HL-60 (cell line): ENCODE data around the gene NPDC1.
"Not testable (repeated sequence)": the region's sequence is repeated elsewhere in the genome, so short reads cannot be mapped to it uniquely, and the experiment has no call there.

Experiments
- DNase-seq, 2 experiments: peaks; one replicate each; pipeline ENCODE4 v3.0.0-alpha.2; 2010 to 2020; ENCODE audit warnings: low read depth in 1 of 2, low spot score in 1 of 2
- H3K27ac ChIP-seq: fragments of 250-450 bp; sonication (Bioruptor Pico); replicated peaks from 2 replicates; pipeline ENCODE4 v1.5.1; 2020; ENCODE audit warnings: mild to moderate bottlenecking, moderate library complexity
- H3K27me3 ChIP-seq: fragments of 250-450 bp; sonication (Bioruptor Pico); 2 replicates; pipeline ENCODE4 v1.5.1; 2021; ENCODE audit warnings: mild to moderate bottlenecking, moderate library complexity; ENCODE audit not compliant: insufficient read depth, poor library complexity, severe bottlenecking
- H3K4me3 ChIP-seq: replicated peaks from 2 replicates; pipeline ENCODE4 v1.5.1; 2011; ENCODE audit warnings: mild to moderate bottlenecking, control low read depth, low read length; ENCODE audit not compliant: insufficient read depth
- CTCF ChIP-seq: IDR thresholded peaks from one replicate; pipeline ENCODE4 v1.5.1; 2011; ENCODE audit warnings: low read length, control low read depth, inconsistent platforms; ENCODE audit not compliant: insufficient read depth
- GABPA ChIP-seq: IDR thresholded peaks from 2 replicates; pipeline ENCODE4 v1.6.1; 2012; ENCODE audit warnings: low read depth
- POLR2AphosphoS5 ChIP-seq: IDR thresholded peaks from 2 replicates; pipeline ENCODE4 v1.6.1; 2012; ENCODE audit warnings: low read depth
- REST ChIP-seq: IDR thresholded peaks from 2 replicates; pipeline ENCODE4 v1.6.1; 2012; ENCODE audit warnings: low read depth; ENCODE audit not compliant: insufficient replicate concordance
- SPI1 ChIP-seq: IDR thresholded peaks from 2 replicates; pipeline ENCODE4 v1.6.1; 2012; ENCODE audit warnings: low read depth, mild to moderate bottlenecking, borderline replicate concordance

NPDC1 gene

GRCh38 chr9:137034709-137035506 is 11.1 kb downstream of the NPDC1 start:
- peak; percentile 81 for TF ChIP-seq CTCF
- no peak for TF ChIP-seq REST
- peak; percentile 47; the same call in 1 of the 2 replicates for TF ChIP-seq POLR2AphosphoS5
- H3K27me3 ChIP-seq, result no peaks in the 10 kb centered on the region
- H3K27ac ChIP-seq, result peak overlapping the region; percentile 84
- peak overlapping the region; percentile 88 for H3K4me3 ChIP-seq
- DNase-seq, result peak; percentile 82 to 93

- TF ChIP-seq CTCF (no peak), SPI1 (no peak; the same call in 1 of the 2 replicates), GABPA (no peak), REST (no peak), POLR2AphosphoS5 (peak; percentile 37)
- Histone ChIP-seq H3K4me3 (peak overlapping the region; percentile 88), H3K27me3 (no peaks in the 10 kb centered on the region), H3K27ac (peak overlapping the region; percentile 98)
- peak; percentile 95 for DNase-seq
These were observed 11.8 kb downstream of the NPDC1 start for GRCh38 chr9:137034039-137034708.

- Histone ChIP-seq H3K4me3 (peak overlapping the region; percentile 88), H3K27ac (peak overlapping the region; percentile 98)
- not testable (repeated sequence) for H3K27me3 ChIP-seq, DNase-seq
These were observed 12.5 kb downstream of the NPDC1 start for GRCh38 chr9:137033481-137033880.

GRCh38 chr9:137032858-137033257 is 13.1 kb downstream of the NPDC1 start:
- peak overlapping the region; percentile 88 for H3K4me3 ChIP-seq
- peak; percentile 97 to 98 for DNase-seq
- peak overlapping the region; percentile 98 for H3K27ac ChIP-seq
- H3K27me3 ChIP-seq, result no peaks in the 10 kb centered on the region
- TF ChIP-seq POLR2AphosphoS5 (peak; percentile 48), SPI1 (no peak)
